ENCODE measurements around the gene SLC9B1.
"Not testable (repeated sequence)": the region's sequence is repeated elsewhere in the genome, so short reads cannot be mapped to it uniquely, and the experiment has no call there.

SLC9B1 gene

DNA sequence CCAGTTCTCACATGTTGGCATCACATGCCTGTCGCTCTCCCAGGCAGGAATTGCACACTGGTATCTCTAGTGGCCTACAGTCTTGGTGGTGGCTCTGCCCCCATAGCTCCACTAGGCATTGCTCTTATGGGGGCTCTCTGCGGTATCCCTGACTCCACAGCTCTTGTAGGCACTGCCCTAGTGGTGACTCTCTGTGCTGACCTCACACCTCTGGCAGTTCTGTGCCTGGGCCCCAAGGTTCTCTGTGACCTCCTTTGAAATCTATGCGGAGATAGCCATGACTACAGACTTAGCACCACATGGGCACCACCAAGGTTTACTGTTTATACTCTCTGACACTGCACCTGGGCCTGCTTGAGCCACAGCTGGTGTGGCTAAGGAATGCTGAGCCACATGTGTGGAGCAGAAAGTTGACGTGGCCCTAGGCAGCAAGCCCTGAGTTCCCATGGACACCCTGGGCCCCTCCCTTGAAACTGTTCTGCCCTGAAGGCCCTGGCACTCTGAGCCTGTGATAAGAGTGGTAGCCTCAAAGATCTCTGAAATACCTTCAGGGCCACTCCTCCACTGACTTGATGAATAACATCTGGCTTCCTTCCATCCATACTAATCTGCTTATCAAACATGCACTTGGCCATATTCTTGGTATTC, 8.0 kb downstream of the SLC9B1 start:
- no peak for FAIRE-seq

DNA sequence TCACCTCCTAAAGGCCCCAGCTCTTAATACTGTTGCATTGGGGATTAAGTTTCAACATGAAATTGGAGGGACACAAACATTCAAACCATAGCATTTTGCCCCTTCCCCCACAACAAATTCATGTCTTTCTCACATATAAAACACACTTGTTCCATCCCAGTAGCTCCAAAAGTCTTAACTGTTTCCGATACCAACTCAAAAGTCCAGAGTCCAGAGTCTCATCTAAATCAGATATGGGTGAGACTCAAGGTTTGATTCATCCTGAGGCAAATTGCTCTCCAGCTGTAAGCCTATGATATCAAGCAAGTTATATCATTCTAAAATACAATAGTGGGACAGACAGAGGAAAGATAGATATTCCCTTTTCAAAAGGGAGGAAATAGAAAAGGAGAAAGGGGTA, 8.7 kb downstream of the SLC9B1 start:
- no peak for FAIRE-seq

DNA sequence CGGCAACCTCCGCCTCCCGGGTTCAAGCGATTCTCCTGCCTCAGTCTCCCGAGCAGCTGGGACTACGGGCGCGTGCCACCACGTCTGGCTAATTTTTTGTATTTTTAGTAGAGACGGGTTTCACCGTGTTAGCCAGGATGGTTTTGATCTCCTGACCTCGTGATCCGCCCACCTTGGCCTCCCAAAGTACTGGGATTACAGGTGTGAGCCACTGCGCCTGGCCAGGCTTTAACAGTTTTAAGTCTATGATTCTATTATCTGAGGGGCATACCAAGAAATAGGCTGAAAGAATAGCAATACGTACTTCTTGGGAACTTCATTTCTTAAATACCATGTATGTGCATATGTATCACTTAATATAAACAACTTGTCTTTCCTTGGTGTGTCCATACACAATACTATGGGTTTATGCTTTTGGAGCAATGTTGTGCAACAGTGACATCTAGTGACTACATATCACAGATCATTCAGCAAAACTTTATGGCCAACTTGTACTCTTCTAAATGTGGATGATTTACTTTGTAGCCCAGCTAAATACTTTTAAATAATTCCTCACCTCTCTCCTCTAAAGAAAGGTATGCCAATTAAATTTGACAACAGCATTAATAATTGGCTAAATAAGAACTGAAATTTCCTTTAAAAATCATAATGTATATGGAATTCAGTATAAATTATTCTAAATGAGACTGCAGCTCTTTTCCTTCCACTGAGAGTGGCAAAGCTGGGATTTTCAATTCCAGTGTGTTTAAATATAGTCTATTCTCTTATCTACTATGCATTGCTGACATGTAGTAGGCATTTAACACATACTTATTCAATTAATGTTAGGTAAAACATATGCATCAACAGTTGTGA, 10.4 kb downstream of the SLC9B1 start:
- peak; percentile 69 for FAIRE-seq

DNA sequence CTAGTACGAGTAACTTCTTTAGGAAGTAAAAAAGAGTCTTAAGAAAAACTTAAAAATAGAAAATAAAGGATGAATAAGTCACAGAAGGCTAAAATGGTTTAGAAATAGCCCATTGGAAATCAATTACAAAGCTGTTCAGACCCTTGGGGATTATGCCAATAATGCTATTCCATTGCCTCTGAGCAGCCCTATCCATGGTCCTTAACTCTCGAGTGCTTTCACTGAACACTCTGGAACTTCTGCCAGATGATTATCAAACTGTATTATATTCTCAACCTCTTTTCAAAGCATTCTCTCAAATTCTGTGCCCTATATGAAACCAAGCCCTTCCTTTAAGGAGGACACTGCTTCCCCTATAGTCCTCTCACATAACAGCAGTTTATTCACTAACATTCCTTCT, 17.0 kb downstream of the SLC9B1 start:
- FAIRE-seq: no peak

DNA sequence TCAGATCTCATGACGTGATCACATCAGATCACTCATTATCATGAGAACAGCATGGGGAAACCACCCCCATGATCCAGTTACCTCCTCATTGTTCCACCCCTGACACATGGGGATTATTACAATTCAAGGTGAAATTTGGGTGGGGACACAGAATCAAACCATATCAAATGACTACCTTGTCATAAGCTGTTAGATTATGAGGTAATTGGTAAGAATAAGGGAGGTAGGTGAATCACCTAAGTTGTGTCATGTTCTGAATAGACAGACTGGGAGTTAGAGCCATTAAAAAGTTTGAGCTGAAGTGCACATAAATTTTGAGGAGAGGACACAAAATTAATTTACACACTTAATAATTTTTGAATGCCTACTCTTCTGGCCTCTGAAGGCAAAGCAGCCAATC, 24.7 kb downstream of the SLC9B1 start:
- FAIRE-seq: no peak

DNA sequence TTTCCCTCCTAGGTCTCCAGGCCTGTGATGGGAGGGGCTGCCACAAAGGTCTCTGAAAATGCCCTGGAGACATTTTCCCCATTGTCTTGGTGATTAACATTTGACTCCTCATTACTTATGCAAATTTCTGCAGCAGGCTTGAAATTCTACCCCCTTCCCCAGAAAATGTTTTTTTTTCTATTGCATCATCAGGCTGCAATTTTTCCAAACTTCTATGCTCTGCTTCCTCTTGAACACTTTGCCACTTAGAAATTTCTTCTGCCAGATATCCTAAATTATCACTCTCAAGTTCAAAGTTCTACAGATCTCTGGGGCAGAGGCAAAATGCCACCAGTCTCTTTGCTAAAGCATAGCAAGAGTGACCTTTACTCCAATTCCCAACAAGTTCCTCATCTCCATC, 25.5 kb downstream of the SLC9B1 start:
- not testable (repeated sequence) for FAIRE-seq

DNA sequence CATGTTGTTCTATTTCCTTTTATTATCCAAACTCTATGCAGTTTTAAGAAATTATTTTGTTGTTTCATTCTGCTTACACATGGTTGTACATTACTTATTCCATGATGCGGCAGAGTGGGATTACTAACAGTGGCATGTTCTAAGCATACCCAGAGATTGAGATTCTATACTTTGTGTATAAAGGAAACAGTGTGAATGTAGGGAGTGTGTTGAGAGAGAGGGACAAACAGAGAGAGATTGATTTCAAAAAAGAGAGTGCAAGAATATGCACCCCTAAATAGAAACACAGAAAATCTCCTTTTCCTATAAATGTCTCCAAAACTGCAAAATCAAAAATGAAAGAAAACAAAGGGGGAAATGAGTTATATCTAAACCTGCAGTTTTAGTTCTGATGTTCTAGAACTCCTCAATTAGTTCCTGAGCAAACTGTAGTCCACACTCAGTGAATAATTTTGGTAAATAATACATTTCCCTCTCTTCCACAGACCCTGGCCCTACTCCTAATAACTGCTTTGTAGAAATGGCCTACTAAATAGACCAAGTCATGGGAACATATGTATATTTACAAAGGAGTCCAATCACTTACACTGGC, 31.0 kb downstream of the SLC9B1 start:
- no peak for FAIRE-seq

DNA sequence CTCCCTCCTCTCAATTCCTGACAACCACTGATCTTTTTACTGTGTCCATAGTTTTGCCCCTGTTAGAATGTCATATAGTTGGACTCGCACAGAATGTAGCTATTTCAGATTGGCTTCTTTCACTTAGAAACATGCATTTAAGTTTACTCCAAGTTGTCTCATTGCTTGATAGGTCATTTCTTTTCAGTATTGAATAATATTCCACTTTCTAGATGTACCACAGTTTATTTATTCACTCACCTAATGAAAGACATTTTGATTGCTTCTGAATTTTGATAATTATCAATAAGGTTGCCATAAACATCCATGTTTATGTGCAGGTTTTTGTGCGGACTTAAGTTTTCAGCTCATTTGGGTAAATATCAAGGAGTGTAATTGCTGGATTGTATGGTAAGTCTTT, 38.5 kb downstream of the SLC9B1 start:
- FAIRE-seq: no peak

DNA sequence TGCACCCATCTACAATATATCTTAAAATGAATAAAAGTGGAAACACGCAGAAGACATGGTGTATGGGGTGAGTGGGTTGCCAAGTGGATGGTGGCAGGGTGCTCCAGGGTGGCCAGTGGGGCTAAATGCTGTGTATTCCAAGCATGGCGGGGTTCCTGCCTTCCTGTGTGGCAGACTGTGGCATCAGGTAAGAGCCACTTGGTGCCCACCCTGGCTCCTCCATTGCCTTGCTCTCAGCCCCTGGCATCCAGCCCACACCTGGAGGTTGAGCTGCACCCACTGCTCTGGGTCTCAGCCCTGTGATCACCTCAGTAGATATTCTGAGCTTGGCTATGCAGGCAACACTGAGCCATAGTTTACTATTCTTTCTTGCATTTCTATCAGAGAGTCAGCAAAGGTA, 57.7 kb downstream of the SLC9B1 start:
- not testable (repeated sequence) for FAIRE-seq

DNA sequence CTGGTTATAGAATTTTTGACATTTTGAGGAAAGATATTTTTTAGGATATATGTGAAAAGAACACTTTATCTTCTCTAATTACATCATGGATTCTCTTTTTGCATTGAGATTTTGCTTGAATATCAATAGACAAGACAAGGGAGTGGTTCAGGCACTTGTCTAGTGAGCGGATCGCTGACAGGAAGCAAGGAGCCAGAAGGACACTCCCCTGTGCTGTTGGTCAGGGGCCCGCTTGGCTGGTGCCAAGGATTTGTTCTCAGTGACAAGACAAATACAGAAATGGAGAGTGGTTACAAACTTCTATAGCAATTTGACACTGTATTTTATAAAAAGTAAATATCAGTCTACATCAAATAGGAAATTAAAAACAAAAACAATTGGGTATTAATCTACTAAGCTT, 60.0 kb downstream of the SLC9B1 start:
- FAIRE-seq: no peak

DNA sequence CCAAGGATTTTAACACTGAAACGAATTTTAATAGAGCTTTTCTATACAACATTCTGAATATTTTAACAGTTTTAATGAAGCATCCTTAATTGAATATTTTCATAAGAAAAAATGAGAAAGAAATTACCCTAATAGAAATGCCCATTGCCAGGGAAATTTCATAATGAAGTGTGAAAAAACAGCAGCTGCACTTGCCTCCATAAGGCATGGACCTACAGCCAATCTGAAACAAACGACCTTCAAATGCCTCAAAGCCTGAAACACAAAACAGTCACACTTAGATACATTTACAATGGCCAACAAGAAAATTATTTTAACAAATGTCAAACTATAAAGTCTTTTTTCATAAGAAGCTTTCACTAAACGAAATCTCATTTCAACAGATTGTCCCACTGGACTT, 74.4 kb downstream of the SLC9B1 start:
- FAIRE-seq: no peak

DNA sequence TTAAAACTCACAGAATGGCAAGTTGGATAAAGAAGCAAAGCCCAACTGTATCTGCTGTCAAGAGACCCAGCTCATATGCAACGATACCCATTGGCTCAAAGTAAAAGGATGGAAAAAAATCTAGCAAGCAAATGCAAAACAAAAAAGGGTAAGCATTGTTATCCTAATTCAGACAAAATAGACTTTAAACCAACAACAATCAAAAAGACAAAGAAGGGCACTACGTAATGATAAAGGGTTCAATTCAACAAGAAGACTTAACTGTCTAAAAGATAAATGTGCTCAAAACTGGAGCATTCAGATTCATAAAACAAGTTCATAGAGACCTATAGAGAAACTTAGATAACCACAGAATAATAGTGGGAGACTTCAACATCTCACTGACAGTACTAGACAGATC, 81.4 kb downstream of the SLC9B1 start:
- not testable (repeated sequence) for FAIRE-seq

DNA sequence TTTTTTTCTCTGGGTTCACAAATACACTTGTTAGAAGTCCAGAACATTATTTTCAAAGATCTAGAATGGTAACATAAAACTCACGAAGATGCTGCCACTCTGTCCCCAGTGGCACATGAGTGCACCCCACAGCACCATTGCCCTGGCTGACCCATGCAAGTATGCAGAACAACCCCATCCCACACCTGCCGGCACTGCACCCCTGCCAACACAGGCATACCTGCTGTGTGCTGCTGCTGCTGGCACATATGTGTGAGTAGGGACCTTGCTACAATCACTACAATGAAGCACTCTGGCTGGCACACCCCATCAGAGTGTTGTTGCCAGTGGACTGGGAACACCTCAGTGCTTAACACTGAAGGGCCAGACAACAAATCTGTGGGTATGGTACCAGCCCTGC, 83.8 kb downstream of the SLC9B1 start:
- no peak for FAIRE-seq

DNA sequence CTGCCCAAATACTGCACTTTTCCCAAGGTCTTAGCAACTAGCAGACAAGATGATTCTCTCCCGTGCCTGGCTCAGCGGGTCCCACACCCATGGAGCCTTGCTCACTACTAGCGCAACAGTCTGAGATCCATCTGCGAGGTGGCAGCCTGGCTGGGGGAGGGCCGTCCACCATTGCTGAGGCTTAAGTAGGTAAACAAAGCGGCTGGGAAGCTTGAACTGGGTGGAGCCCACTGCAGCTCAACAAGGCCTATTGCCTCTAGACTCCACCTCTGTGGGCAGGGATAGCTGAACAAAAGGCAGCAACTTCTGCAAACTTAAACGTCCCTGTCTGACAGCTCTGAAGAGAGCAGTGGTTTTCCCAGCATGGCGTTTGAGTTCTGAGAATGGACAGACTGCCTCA, 99.8 kb downstream of the SLC9B1 start:
- FAIRE-seq: not testable (repeated sequence)

DNA sequence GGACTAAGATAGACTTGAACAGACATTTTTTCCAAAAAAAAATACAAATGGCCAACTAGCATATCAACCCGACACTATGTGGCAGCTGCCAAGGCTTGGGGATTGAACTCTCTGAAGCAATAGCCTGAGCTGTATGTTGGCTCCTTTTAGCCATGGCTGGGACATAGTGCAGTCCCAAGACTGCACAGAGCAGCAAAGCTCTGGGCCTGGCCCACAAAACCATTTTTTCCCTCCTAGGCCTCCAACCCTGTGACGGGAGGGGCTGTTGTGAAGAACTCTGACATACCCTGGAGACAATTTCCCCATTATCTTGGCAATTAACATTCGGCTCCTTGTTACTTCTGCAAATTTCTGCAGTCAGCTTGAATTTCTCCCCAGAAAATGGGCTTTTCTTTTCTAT, 100.6 kb downstream of the SLC9B1 start:
- FAIRE-seq: no peak

DNA sequence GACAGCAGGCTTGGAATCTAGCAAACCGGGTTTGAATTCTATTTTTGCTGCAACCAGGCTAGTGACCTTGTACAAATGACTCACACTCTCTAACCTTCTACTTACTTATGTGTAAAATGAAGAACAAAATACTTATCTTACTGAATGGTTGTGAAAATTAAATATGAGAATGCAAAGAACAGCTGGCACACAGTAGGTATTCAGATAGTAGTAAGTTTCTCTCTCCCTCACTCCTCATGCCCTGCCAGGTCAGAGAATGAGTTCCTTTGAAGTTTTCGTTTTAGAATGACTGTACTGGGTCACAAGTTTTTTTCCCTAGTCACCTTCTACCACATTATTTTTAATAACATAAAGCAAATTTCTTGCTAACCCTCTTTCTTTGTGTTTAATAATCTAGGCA, 117.7 kb downstream of the SLC9B1 start:
- FAIRE-seq: no peak

DNA sequence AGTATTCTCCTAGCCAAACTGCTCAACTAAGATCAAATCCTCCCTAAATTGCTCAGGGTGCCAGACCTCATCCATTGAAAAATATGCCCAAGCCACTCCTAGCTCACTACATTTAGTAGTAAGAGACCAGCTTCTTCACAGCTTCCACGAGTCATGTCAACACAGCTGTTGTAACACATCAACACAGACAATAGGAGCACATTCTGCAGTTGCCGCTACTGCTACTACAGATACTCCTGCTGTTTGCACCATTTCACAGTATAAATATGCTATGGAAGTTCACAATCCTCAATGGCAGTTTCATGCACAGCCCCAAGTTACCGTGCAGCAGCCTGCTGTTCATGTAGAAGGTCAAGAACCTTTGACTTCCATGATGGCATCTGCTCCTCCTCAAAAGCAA, 121.9 kb downstream of the SLC9B1 start:
- not testable (repeated sequence) for FAIRE-seq

DNA sequence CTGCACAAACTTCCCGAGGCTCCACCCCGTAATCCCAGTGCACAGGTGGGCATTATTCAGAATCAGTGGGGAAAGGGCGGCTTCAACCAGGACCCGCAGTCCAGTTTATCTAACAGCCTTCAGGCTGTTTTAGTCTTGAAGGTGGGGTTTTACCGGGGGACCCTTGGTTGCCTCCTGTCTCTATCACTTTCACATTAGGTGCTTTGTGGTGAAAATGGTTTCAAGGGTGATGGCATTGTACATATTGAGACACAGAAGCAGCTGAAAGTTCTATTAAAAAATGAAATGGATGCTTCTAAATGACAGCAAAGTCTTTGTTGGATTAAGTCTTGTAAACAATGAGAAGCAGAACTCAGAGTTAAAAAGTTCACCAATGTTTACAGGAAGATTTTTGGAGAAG, 123.0 kb downstream of the SLC9B1 start:
- FAIRE-seq: not testable (repeated sequence)

DNA sequence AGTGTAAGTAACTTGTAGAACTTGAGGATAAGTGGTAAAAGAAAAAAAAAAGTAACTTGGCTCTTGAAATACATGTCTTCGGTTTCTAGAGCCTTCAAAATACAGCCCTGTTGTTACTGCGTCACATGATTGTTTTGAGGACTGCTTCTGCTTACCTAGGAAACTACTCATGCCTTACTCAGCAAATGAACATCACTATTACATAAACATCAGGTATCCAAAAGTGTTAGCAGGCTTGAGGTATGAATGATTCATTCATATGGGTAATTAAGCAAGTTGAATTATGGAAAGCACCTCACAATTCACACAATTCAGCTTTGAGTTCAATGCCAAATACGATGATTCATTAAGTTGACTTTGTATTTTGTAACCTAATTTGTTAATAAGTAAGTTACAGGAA, 129.6 kb downstream of the SLC9B1 start:
- FAIRE-seq: not testable (repeated sequence)

DNA sequence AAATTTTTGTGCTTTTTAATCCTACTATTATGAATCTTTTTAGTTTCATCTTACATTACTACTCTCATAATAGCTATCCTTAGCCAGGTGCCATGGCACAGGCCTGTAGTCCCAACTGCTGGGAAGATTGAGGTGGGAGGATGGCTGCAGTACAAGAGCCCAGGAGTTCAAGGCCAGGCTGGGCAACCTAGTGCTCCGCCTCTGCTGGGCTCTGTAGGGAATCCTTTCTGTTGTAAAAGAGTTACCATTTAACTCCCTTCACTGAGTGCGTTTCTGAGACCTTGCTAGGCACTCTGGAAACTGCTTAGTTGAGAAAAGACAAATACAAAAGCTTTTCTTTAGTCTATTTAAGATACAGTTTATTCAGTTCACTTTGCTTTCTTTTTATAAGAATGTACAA, 130.9 kb downstream of the SLC9B1 start:
- FAIRE-seq: not testable (repeated sequence)

DNA sequence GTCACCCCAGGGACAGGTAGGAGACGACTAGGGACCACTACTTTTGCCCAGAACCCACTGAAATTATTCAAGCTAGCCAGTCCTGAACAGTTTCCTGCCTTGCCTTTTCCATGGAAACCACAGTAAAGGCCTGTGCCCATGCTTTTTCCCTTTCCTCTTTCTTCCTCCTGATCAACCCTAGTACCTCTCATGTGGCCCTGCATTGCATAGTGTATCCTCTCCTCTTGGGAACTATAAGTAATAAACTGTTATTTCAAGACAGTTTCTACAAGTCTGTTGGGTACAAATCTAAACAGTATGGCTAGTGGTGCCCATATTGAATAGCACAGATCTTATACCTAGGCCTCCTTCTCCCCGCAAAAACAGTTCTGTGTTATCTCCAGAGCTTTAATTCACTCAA, 136.2 kb downstream of the SLC9B1 start:
- FAIRE-seq: no peak

DNA sequence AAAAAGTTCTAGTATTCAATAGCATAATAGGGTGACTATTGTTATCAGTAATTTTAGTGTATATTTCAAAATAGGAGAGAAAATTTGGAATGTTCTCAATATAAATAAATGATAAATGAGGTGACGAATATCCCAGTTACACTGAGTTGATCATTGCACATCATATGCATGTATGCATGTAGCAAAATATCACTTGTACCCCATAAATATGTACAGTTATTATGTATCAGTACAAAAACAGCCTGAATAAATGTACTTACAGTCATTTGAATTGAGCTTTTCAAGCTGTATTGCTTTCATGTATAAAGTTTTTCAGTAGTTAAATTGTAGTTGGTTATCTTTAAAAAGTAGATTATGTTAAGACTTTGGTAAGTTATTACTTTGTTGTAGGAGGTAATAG, 138.2 kb downstream of the SLC9B1 start:
- FAIRE-seq: no peak

DNA sequence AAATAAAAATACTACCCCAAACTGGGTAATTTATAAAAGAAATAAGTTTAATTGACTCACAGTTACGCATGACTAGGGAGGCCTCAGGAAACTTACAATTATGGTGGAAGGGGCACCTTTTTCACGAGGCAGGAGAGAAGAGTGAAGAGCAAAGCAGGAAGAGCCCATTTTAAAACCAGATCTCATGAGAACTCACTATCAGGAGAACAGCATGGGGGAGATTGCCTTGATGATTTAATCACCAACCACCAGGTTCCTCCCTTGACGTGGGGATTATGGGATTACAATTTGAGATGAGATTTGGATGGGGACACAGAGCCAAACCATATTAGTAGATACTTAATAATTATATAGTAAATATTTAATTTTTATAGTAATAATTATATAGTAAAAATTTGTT, 140.6 kb downstream of the SLC9B1 start:
- FAIRE-seq: no peak

DNA sequence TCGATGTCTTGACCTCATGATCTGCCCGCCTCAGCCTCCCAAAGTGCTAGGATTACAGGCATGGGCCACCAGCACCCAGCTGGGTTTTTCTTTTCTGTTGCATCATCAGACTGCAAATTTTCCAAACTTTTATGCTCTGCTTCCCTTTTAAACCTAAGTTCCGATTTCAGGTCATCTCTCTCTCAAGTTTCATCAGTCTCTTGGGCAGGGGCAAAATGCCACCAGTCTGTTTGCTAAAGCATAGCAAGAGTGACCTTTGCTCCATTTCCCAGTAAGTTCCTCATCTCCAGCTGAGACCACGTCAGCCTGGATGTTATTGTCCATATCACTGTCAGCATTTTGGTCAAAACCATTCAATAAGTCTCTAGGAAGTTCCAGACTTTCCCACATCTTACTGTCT, 141.2 kb downstream of the SLC9B1 start:
- not testable (repeated sequence) for FAIRE-seq
